Ectodermal cell (in vitro differentiated cells): ENCODE results near the gene OSR1.
"Not testable (repeated sequence)": the region's sequence is repeated elsewhere in the genome, so short reads cannot be mapped to it uniquely, and the experiment has no call there.

ENCODE experiments used
- H3K27ac ChIP-seq: 2 replicates; pipeline ENCODE4 v1.7.0; 2013; ENCODE audit warnings: mild to moderate bottlenecking, low read depth, low read length; ENCODE audit not compliant: insufficient read depth, poor library complexity, severe bottlenecking
- H3K27me3 ChIP-seq: 2 replicates; pipeline ENCODE4 v1.7.0; 2013; ENCODE audit warnings: mild to moderate bottlenecking, low read length; ENCODE audit not compliant: insufficient read depth, control insufficient read depth, poor library complexity, severe bottlenecking
- H3K36me3 ChIP-seq: one replicate; pipeline ENCODE4 v1.7.0; 2013; ENCODE audit warnings: low read length; ENCODE audit not compliant: control insufficient read depth, insufficient read depth
- H3K4me1 ChIP-seq: one replicate; pipeline ENCODE4 v1.7.0; 2013; ENCODE audit warnings: low read length; ENCODE audit not compliant: control insufficient read depth, insufficient read depth
- H3K4me3 ChIP-seq: 2 replicates; pipeline ENCODE4 v1.7.0; 2013; ENCODE audit warnings: low read depth, low read length, control low read depth; ENCODE audit not compliant: insufficient read depth
- H3K9me3 ChIP-seq: 2 replicates; pipeline ENCODE4 v1.7.0; 2013; ENCODE audit warnings: mild to moderate bottlenecking, low read length, moderate library complexity; ENCODE audit not compliant: control insufficient read depth
- WGBS, 2 experiments: methylation state at CpG; one replicate each; pipeline ENCODE4 v1.1.7; 2013; ENCODE audit warnings: missing lambda C conversion rate in 2 of 2; 5-methylcytosine and 5-hydroxymethylcytosine counted together

OSR1 gene

DNA sequence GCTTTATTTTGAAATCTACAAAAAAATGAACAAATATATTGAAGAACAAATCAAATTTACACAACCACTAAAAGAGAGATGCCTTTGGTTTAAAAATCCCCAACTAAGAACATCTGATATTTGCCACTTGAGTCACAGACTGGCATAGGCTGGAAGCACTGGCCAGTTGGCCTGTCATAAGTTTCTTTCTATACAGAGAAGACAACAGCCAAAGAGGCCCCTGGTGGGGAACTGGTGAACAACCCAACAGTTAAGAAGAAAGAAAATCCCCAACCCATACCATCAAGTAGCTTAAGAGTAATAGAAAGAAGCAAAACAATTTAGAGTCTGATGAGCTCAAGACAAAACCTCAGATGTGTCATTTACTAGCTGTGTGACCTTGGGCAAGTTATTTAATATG, 45.5 kb downstream of the OSR1 start:
- Histone ChIP-seq H3K9me3 (no peaks in the 10 kb centered on the region), H3K27me3 (no peaks in the 10 kb centered on the region), H3K4me3 (no peak overlapping the region), H3K4me1 (no peaks in the 10 kb centered on the region), H3K36me3 (no peaks in the 10 kb centered on the region), H3K27ac (no peak overlapping the region)

GRCh38 chr2:19306065-19306464, 52.4 kb downstream of the OSR1 start:
- H3K27ac ChIP-seq = not testable (repeated sequence)

DNA sequence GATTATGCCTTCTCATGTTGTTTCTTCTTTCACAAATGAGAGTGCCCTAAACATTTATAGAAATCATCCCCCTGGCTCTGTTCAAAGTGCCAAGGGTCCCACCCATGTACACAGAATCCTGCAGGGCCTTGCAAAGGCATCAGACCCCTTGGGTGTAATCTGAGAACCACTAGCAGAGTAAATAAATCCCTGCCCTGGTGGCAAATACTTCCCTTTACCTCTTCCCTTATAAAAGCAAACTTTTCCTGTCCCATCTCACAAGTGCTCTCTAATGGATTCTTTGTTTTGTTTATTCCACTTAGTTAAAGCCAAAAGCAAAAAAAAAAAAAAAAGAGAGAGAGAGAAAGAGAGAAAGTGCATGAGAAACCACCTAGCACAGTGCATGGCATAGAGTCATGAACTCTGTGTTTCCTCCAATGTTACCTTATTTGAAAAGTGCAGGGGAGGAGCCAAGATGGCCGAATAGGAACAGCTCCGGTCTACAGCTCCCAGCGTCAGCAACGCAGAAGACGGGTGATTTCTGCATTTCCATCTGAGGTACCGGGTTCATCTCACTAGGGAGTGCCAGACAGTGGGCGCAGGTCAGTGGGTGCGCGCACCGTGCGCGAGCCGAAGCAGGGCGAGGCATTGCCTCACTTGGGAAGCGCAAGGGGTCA, 52.9 kb downstream of the OSR1 start:
- not testable (repeated sequence) for H3K36me3 ChIP-seq, H3K4me1 ChIP-seq, H3K9me3 ChIP-seq, H3K27ac ChIP-seq, H3K27me3 ChIP-seq, H3K4me3 ChIP-seq
- WGBS, 2 experiments = 89 to 92% methylated on average over 11 to 14 of the region's 15 CpGs

More at GRCh38 chr2:19306065-19306464, 52.4 kb downstream of the OSR1 start:
- not testable (repeated sequence) for H3K9me3 ChIP-seq, H3K4me3 ChIP-seq, H3K4me1 ChIP-seq, H3K36me3 ChIP-seq, H3K27me3 ChIP-seq
- WGBS, 2 experiments = 77 to 80% methylated on average over 15 to 16 of the region's 18 CpGs

GRCh38 chr2:19301706-19302105, 56.7 kb downstream of the OSR1 start:
- Histone ChIP-seq H3K9me3 (no peaks in the 10 kb centered on the region), H3K27ac (no peak overlapping the region), H3K27me3 (no peaks in the 10 kb centered on the region), H3K4me1 (peaks cover 8% of the 10 kb centered on the region), H3K36me3 (no peaks in the 10 kb centered on the region), H3K4me3 (no peak overlapping the region)
- WGBS, 2 experiments = 64 to 71% methylated on average over 4 of the region's 4 CpGs
